Adrenal gland (tissue), 5 donors: Measurements from ENCODE around the gene KCNMB4.

Experiments used
- CTCF ChIP-seq, 6 experiments: fragments of 450-650 bp in 4 of 6; fragments of 200-600 bp in 2 of 6; sonication (generic) in 1 of 6; IDR thresholded peaks; 1 replicate in 5 of 6; 2 replicates in 1 of 6; pipeline versions ENCODE4 v1.5.1 to v1.8.0; 2016 to 2021; ENCODE audit warnings: antibody characterized with exemption in 6 of 6, mild to moderate bottlenecking in 2 of 6, moderate library complexity in 1 of 6
- POLR2A ChIP-seq, 2 donors: fragments of 450-650 bp; IDR thresholded peaks; one replicate each; pipeline ENCODE4 v1.6.1; 2017; ENCODE audit warnings: antibody characterized with exemption in 2 of 2, mild to moderate bottlenecking in 2 of 2, moderate library complexity in 1 of 2
- donor health status: DM: no; HTN: no; CAD: no.

GRCh38 chr12:70469221-70469820 is 103.2 kb downstream of the KCNMB4 start:
- TF ChIP-seq POLR2A (IDR thresholded peaks at IDR 0.05) (no peak), CTCF (IDR thresholded peaks at IDR 0.05) (no peak)
